ENCODE data around the gene WDR7.

The WDR7 gene

DNA sequence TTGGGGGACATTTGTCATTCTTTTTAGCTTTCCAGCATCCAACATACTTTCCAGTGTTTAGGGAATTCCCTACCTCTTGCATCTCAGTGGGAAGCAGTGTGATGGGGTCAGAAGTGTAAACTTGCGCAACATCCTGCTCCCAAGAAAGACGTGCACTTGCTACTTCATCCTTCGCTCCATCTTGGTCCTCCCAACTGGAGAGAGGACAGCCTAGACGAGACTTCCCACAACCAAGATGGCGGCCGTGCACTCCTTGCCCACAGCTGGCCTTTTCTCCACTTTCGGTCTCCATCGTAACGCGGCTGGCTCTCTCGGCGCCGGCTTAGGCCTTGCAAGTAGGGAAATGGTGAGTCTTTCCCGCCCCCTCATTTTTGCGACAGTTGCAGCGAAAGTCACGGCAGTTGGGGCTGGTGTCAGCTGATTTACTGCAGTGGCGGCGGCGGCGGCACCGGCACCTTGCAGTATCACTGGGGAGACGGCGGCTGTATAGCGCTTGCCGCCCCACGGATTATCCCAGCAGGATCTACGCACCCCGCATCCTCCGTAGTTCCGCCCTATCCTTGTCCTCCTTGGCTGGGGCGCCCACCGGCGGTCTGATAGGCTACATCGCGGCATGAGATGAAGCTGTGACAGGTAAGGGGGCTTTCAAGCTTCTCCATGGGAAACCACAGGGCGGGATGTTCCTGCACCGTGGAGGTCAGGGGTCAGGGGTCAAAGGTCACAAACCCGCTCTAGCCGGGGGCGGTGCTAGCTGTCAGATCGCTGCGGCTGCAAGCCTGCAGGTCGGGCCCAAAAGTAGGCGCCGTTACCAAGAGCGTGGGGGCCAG lies at the start of gene WDR7:
TSS of gene WDR7 (plus strand) at position 416 of the 827 bp plus-strand sequence. CDS start 21,157 bp downstream, outside the sequence.
- peak; percentile 83 to 87 for DNase-seq (ENCODE audit: low read depth in 2 of 2)

DNA sequence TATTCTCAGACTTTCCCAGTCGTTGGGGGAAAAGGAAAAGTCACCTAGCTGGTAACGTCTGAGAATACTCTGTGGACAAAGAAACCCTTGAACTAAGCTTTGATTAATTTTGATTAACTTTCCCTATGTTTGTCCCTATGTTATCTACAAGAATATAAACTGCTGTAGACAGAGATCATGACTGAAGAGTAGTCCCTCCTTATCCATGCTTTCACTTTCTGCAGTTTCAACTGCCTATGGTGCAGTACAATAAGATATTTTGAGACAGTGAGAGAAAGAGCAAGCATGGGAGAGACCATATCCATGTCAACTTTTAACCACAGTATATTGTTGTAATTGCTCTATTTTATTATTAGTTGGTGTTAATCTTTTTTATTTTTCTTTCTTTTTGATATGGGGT lies 44.5 kb upstream of the WDR7 start:
- DNase-seq (ENCODE audit: low read depth in 2 of 2): no peak

DNA sequence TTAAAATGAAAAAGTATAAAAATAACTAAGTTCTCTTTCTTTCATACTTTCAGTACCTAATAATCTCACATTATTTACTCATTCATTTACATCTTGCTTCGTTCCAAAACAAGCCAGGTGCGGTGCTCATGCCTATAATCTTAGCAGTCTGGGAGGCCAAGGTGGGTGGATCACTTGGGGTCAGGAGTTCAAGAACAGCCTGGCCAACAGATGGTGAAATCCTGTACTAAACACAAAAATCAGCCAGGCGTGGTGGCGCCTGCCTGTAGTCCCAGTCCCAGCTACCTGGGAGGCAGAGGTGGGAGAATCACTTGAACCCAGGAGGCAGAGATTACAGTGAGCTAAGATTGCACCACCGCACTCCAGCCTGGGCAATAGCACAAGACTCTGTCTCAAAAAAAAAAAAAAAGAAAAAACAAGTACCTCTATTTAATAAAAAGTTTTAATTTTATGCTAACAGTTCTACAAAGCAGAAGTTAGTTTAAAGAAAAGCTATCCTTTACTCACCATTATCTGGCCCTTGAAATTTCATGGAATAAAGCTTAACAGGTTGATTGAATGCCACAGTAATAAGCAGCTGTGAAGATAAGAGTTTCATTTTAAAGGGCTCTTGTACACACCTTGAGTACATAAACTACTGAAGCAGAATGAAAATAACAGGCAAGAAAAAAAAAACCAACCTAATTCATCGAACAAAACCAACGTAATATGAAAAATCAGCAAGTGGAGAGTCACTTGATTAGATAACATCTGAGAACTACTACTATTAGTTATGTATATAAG lies 35.2 kb upstream of the WDR7 start:
- DNase-seq (ENCODE audit: low read depth in 2 of 2): no peak

DNA sequence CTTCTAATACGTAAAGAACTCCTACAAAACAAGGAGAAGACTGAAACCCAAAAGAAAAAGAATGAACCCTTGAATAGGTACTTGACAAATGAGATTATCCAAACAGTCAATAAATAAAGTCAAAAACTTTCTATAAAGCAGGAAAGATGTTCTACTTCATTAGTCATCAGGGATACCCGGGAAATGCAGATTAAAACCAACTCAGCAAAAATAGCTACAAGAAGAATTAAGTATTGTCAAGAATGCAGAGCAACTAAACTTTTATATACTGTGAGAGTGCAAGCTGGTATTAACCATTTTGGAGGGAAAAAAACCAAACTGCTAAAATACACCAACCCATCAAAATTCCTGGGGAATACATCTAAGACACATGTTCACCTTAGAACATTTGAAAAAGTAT lies 23.2 kb upstream of the WDR7 start:
- no peak for DNase-seq (ENCODE audit: low read depth in 2 of 2)

DNA sequence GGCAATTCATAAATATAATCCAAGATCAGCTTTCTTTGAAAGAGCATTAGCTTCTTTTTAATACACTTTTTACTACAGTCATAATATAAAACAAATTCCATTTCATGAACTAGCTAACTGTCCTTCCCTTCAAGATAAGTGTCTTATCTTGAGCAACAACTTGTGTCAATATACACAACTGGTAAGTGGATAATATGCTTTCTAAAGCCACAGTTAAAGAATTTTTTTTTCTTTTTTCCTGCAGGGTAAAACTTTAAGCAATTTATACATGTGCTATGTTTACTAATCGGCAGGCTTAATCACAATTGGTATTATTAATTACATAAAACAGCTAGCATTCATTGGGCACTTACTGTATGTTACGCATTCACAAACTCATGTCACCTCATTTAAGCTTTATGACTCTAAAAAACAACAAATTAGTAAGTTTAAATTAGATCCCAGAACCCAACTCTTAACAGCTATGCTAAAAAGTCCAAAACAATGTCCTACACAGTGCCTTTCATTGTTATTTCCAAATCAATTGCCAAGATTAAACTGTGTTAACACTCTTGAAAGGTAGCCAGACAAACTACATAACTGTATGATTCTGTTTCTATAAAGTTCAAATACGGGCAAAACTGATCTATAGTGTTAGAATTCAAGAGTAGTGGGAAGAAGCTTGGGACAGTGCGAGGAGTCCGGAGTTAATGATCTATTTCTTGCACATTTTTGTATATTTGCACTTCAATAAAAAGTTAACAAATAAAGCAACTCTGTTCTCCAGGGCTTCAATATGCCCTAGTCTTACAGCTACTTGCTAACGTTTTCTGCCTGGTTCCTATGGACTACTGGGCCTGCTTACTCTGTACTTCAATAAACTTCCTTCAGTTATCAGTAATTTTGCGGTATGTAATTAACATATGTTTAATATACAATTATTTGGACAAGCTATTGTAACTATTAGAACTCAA lies 18.8 kb upstream of the WDR7 start:
- no peak for DNase-seq (ENCODE audit: low read depth in 2 of 2)

DNA sequence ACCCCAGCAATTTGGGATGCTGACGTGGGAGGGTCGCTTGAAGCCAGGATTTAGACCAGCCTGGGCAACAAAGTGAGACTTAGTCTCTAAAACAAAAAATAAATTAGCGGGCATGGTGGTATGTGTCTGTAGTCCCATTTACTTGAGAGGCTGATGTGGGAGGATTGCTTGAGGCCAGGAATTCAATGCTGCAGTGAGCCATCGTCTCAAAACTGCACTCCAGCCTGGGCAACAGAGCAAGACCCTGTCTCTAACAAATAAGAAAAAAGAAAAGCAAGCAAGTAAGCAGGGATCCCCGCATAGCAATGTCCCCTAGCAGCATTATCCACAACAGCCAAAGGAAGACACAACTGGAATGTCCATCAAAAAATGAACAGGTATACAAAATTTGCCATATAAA lies 16.2 kb upstream of the WDR7 start:
- DNase-seq (ENCODE audit: low read depth in 2 of 2): no peak

DNA sequence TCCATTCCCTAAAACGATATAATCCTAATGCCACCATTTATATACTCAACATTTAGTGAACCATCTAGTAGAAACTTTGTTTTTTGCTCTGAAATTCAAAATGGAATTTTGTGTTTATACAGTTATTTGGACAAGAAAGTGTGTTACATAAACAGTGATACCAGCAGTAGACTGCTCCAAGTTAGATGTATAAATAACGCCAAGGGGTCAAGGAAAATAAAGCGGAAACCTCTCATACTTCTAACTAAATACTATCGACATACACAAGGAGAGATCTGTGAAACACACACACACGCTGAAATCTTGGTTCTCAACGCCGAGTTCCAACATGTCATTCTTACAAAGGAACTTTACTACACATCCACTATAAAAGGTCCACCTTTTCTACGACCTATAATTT lies 14.0 kb upstream of the WDR7 start:
- no peak for DNase-seq (ENCODE audit: low read depth in 2 of 2)

DNA sequence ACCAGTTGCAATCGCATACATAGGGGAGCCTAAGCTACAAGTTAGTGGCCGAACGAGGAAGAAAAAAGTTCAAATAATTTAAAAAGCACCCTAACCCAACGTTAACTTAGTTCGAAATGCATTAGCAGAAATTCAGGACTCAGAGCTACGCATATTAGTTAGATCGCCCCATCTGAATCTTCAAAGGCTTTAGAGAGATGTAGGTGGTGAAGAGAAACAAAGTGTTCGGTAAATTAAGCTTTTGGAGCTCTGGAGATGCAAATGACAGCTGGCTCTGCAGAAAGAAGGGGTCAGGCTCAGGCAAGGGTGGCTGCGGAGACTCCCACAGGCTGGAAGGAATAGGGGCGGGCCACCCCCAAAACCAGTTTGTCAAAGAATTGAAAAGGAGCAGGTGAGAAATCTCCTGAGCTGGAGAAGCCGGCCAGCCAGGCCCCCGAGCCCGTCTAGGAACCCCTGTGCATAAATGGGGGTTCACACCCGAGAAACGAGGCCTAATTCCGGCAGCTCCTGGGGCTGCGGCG lies 13.4 kb upstream of the WDR7 start:
- no peak for DNase-seq (ENCODE audit: low read depth in 2 of 2)

DNA sequence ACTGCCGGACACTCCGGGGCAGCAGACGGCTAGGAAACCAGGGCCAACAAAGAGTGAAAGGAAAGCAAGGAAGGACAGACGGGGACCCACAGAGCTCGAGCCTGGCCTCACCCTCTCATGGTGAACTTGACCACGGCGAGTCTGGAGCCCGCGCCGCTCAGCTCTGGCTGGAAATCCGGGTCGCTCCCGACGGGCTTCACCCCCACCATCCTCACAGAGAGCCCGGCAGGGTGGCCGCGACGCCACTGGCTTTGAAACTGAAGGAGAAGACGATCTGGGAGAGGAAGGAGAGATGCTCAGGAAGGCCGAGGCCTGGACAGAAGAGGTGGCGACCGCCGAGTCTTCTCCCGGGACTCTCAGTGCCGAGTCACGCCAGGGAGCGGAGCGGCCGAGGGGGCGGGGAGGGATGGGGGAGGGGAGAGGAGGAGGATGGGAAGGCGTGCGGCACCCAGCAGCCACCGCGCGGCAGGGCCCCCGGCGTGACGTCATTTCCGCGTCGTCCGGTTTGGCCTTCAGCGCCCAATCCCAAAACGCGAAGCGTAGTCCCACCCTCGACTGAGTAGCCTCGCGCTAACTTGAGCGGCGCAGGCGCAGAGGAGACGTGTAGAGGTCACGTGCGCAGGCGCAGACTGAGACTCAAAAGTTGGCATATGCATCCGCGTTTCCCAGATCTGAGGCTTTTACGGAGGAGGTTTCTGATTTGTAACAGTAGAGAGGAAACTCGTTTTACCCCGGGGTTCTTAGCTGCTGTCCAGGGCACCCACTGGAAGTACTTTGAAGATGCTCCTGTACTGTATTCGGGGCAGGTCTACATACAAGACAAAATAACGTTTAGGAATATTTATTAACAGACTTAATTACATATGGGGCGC lies 12.7 kb upstream of the WDR7 start, which contains the start of gene TXNL1:
TSS of gene TXNL1 (minus strand) at position 361 of the 872 bp plus-strand sequence. CDS start at position 209, 152 bp downstream.
- DNase-seq (ENCODE audit: low read depth in 2 of 2): peak; percentile 95 to 98

DNA sequence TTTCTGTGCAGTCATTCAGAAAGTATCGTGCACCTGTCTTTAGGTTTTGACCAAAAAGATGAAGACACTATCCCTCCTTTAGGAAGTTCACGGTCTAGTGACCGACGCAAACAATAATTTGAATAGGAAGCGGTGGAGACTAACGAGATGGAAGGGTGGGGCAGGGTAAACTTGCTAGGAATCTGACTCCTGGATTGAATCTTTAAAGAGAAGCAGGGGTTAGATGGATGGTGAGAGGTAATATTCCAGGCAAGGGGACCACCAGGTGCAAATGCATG lies 12.1 kb upstream of the WDR7 start:
- no peak for DNase-seq (ENCODE audit: low read depth in 2 of 2)

DNA sequence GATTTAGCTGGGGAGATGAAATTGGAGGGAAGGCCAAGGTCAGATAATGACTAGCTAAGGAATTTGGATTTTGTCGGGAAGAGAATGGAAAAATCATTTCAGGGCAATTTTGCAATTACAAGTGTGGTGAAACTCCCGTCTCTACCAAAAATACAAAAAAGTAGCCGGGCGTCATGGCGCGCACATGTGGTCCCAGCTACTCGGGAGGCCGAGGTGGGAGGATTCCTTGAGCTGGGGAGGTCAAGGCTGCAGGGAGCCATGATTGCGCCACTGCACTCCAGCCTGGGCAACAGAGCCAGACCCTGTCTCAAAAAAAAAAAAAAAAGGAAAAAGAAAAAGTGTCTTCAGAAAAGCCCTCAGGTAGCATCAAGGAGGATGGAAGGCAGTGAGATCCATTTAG lies 11.6 kb upstream of the WDR7 start:
- no peak for DNase-seq (ENCODE audit: low read depth in 2 of 2)

DNA sequence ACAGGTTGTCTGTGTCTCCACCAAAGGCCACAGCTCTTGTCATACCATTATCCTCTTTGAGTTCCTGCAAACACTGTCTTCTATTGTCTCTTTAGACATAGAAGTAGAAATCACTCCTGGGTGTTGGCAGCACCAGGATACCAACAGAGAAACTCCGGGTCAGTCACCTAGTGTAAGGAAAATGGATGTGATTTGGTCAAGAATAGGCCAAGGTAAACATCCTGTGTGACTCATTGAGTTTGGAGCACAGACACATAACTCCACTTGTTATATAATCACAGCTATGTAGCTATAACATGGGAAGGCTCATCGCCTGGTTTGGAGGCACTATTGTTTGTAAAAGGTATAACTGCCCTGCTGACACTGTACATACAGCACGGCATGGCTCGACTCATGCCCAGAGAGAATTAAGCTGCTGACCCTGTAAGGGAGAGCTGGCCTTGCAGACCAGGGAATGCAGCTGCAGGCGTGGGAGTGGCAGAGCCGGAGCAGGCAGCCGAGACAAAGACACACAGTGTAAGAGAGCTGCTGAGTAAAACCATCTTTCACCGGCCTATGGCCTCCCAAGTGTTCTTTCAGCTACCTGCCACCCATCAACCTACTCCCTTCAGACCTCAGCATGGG lies 9.3 kb upstream of the WDR7 start:
- no peak for DNase-seq (ENCODE audit: low read depth in 2 of 2)

DNA sequence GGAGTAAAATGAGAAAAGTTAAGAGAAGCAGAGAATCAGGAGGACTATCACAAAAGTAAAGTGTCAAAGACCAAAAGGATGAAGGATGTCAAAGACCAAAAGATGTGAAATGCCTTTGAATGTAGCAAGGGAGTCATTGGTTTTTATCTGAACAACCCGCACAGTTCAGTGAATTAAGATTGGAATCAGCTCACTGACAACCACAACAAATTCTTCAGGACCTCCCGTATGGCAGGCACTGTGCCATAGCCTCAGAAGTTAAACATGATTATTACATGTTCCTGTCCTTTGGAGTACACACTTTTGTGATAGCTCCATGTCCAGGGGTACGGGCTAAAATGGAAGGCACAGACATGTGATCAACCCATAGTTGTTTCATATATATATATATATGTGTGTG lies 7.8 kb upstream of the WDR7 start:
- no peak for DNase-seq (ENCODE audit: low read depth in 2 of 2)

DNA sequence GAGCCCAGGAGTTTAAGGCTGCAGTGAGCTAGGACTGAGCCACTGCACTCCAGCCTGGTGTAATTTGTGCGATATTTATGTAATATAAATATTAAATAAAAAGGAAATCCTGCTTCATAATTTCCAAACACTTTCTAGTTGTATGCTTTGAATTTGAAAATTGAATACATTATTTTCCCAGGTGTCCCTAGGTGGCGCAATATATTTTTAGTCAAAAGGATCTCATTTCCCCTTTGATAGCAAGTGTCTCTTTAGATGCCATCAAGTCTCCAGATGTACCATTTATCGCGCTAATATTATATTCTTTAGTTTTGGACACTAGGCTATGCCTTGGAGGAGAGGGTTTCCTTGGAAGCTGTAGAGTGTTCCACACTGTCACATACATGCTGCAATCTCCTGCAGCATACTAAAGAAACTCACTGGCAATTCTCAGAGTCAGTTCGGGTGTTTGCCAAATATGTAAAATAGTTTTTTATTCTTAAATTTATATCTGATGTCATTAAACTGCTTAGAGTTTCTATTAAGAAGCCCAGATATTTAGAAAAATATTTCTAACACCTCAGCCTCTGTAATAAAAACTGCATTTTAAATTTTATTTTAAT lies 5.6 kb upstream of the WDR7 start:
- DNase-seq (ENCODE audit: low read depth in 2 of 2): no peak

DNA sequence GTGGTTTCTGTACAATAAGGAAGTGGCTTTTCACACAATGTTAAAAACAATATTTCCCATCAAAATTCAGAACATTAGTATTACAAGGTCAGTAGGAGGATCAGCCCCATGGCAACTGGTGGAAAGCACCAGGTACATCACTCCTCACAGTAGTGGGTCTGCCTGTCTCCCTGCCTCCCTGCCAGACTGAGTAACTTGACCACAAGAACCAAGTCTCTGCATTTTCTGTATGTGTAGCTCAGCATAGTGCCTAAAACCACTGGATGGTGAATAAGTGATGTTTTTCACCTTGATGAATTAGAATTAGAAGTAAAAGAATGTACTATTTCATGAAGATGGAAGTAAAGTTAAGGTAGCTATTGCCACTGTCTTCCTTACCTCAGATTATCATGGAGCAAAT lies 4.1 kb upstream of the WDR7 start:
- no peak for DNase-seq (ENCODE audit: low read depth in 2 of 2)

DNA sequence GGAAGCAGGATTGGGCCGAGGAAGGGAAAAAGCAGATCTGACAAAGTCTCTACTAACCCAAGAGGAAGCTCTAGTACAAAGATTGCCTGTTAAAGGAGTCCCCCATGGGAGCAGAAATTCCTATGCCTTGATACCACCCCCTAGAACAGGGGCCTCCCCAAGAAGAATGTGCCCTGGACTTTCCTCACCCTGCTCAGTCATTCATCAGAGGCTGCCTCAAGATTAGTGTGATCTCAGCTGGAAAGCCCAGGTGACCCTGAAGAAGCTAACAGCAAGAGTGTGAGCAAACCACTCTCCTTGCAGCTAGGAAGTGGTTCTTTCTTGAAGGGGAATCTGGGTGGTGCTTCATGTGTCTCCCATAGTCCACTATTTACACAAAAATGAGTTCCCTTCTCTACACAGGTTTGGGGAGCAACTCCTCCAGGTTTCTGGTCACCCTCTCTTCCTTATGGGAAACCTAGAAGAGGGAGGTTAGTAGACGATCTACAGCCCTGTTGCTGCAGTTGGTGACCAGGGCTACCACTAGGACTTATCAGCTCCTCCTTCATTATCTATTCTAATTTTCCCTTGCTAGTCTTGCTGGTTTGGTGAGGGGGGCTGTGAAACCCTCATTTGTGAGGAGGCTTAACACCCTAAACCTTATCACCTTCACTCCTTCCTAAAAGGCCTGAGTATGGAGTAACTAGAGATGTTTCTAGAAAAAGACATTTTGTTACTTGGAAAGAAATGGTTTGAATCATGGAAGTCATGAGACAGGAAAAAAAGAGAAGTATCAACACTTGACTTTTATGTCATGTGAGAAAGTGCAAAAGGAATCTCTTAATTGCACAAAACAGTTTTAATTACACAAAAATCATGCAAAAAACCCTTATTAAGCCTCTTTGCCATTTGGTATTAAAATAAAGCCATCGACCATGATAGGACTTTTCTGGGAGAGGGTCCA lies 2.9 kb upstream of the WDR7 start:
- no peak for DNase-seq (ENCODE audit: low read depth in 2 of 2)

DNA sequence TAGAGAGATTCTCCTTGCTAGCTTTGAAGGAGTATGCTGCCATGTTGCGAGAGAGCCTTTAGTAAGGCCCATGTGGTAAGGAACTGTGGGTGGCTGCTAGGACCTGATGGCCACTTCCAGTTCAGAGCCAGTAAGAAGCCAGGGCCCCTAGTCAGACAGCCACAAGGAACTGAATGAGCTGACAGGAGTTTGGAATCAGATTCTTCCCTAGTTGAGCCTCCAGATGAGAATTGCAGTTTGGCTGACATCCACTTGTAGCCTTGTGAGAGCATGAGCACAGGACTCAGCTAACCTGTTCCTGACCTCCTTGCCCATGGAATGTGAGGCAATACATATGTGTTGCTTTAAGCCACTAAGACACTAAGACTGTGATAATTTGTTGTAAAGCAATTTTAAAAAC lies 1.2 kb upstream of the WDR7 start:
- DNase-seq (ENCODE audit: low read depth in 2 of 2): no peak

DNA sequence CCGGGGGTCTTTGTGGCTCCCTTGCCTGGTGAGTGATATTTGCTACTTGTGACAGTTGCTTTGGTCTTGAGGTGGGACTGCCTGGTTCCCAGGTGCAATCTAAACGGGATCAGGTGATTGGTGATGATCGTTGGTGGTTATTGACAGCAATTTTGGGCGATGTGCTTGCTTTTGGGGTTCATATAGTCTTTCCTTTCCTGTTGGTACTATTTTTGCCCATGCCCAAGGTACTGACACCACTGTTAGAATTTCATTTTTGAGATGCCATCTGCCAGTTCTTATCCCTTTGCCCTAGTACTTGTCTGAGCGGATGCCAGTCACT lies 573 bp downstream of the WDR7 start:
- no peak for DNase-seq (ENCODE audit: low read depth in 2 of 2)

DNA sequence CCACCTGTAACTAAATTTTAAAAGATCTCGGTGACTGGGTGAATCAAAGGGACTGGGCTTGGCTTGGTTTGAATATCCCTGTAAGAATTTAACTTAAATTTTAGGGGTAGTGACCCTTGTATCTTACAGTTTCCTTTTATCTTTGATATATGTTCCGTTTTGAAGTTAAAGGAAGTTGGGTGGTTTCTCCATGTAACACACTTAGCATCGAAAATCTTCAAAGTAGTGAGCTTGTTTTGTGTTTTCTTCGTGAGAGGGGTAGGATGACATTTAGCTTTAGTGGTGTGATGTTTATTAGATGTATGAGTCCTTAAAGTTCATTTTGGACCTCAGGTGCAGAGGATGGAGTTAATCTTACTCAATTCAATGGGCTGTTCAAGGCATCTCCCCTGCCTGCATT lies 1.6 kb downstream of the WDR7 start:
- DNase-seq (ENCODE audit: low read depth in 2 of 2): no peak

Data from stimulated activated CD4-positive, alpha-beta T cell treated with anti-CD3 and anti-CD28 coated beads, Interleukin-1b, Interleukin-23, amount 100 ng/mL, for 1 hour (primary cell).